ENCODE measurements around the gene IL27RA. TPM values are rescaled to one million over a fixed set of nuclear protein-coding genes. Genes with fewer than 3 reads are reported as not detected.

Gene IL27RA
- total RNA-seq, 1 experiment from 2014 or later, result 18.3 TPM

- RAD21 ChIA-PET (ENCODE audit: low non-redundant PET in 1 of 2, low total read pairs in 2 of 2, uncharacterized antibody in 2 of 2, unreplicated experiment in 2 of 2), result no interaction called here
- Histone ChIP-seq H4K20me1 (ENCODE audit: insufficient read depth) (no peaks in the 10 kb centered on the region), H3K9ac (ENCODE audit: low read length) (no peak overlapping the region), H3K27me3 (ENCODE audit: insufficient read depth, low read length) (no peaks in the 10 kb centered on the region), H3K4me2 (ENCODE audit: low read length) (no peak overlapping the region), H3K79me2 (ENCODE audit: insufficient read depth, low read length) (no peaks in the 10 kb centered on the region), H2AFZ (ENCODE audit: low read depth, low read length, poor library complexity, severe bottlenecking) (no peak overlapping the region), H3K4me3 (replicated peaks in 1 of 2; ENCODE audit: low read depth in 1 of 2, low read length in 2 of 2) (no peak overlapping the region), H3K36me3 (ENCODE audit: control insufficient read depth in 1 of 2, insufficient read depth in 2 of 2, low read length in 2 of 2) (peaks cover 4 to 6% of the 10 kb centered on the region in 2 experiments; a peak in 1 of 4 replicates), H3K9me2 (ENCODE audit: insufficient read depth) (no peaks in the 10 kb centered on the region), H3K9me3 (ENCODE audit: control insufficient read depth in 1 of 2, insufficient read depth in 1 of 2, low read depth in 1 of 2, low read length in 2 of 2) (no peaks in the 10 kb centered on the region), H3K4me1 (ENCODE audit: control insufficient read depth in 1 of 2, insufficient read depth in 2 of 2, low read length in 2 of 2) (peaks cover 8 to 12% of the 10 kb centered on the region in 2 experiments; a peak in 3 of 4 replicates), H3K27ac (ENCODE audit: low read depth, low read length) (no peak overlapping the region)
- TF ChIP-seq POLR2A (IDR thresholded peaks at IDR 0.05; ENCODE audit: borderline replicate concordance, extremely low read depth, insufficient read depth, insufficient read length) (no peak), SP1 (IDR thresholded peaks at IDR 0.05; ENCODE audit: low read depth) (no peak), REST (IDR thresholded peaks at IDR 0.05; ENCODE audit: low read depth) (no peak), TCF7L2 (IDR thresholded peaks at IDR 0.05; ENCODE audit: borderline replicate concordance, extremely low read depth, insufficient read depth, insufficient read length) (no peak), ZBTB33 (IDR thresholded peaks at IDR 0.05; ENCODE audit: extremely low read depth, insufficient replicate concordance, low read length) (no peak), ZFX (IDR thresholded peaks at IDR 0.05) (no peak), SIN3A (IDR thresholded peaks at IDR 0.05; ENCODE audit: low read depth) (no peak), RAD21 (IDR thresholded peaks at IDR 0.05; ENCODE audit: low read depth) (no peak), SRF (IDR thresholded peaks at IDR 0.05; ENCODE audit: low read depth) (no peak), MAX (IDR thresholded peaks at IDR 0.05) (no peak), FOSL1 (IDR thresholded peaks at IDR 0.05; ENCODE audit: low read depth) (no peak), ZNF274 (IDR thresholded peaks at IDR 0.05; ENCODE audit: low read depth, low read length) (no peak), CTCF (IDR thresholded peaks at IDR 0.05 in 2 of 3, conservative IDR thresholded peaks at IDR 0.05 in 1 of 3; ENCODE audit: borderline replicate concordance in 1 of 3, insufficient read depth in 1 of 3, low read depth in 2 of 3, low read length in 2 of 3) (no peak)
- BruUV-seq (replicated peaks), result no TSS peak
- POLR2A ChIA-PET, result interaction anchor here (0.9 kb wide), 1 partner anchor 17 kb away, joined by 3 read pairs; the partner anchor contains the start of gene RFX1
- intact Hi-C loops (cut with micrococcal nuclease), result no loop called here
- DNase-seq (ENCODE audit: low read depth, low spot score) (no peak), ATAC-seq (no peak)
- CTCF ChIA-PET, result no interaction called here
Measured at GRCh38 chr19:13989487-13989886, 42.1 kb upstream of the IL27RA start.

Data from HCT116 (cell line).